Activated naive CD4-positive, alpha-beta T cell treated with anti-CD3 and anti-CD28 coated beads for 36 hours (primary cell): ENCODE results near the gene SLC49A3. TPM values are rescaled to one million over a fixed set of nuclear protein-coding genes. Genes with fewer than 3 reads are reported as not detected.

Experiments used
- CTCF ChIA-PET: fragments of 350-600 bp; sonication (Branson Sonifier 250); formaldehyde crosslinking; loops from one replicate; lab custom pipeline; 2021; ENCODE audit warnings: antibody characterized with exemption; lab: Charles Lee
- DNase-seq: peaks from one replicate; pipeline ENCODE4 v3.0.0-alpha.2; 2020
- H3K27ac Mint-ChIP-seq: one replicate; pipeline ENCODE4 v1.8.0; 2021; ENCODE audit warnings: mild to moderate bottlenecking, mixed read lengths
- H3K27me3 Mint-ChIP-seq: one replicate; pipeline ENCODE4 v1.8.0; 2021; ENCODE audit warnings: low read depth, mixed read lengths
- H3K36me3 Mint-ChIP-seq: one replicate; pipeline ENCODE4 v1.8.0; 2021; ENCODE audit warnings: low read depth, mixed read lengths
- H3K4me1 Mint-ChIP-seq: one replicate; pipeline ENCODE4 v1.8.0; 2021; ENCODE audit warnings: low read depth, mixed read lengths
- H3K4me3 Mint-ChIP-seq: one replicate; pipeline ENCODE4 v1.8.0; 2021; ENCODE audit warnings: mild to moderate bottlenecking, moderate library complexity, mixed read lengths
- H3K9me3 Mint-ChIP-seq: one replicate; pipeline ENCODE4 v1.8.0; 2021; ENCODE audit warnings: mixed read lengths
- intact Hi-C: fragments of 100-400 bp; cut with micrococcal nuclease; formaldehyde crosslinking; loops from one replicate; pipeline ENCODE4 v1.15.1; 2023
- total RNA-seq, 2 experiments: library from RNA; stranded (reverse); gene quantifications; one replicate each; pipeline ENCODE4 v1.2.3, GENCODE V29; 2021

SLC49A3 gene
- total RNA-seq, 2 experiments from 2014 or later, result not detected

DNA sequence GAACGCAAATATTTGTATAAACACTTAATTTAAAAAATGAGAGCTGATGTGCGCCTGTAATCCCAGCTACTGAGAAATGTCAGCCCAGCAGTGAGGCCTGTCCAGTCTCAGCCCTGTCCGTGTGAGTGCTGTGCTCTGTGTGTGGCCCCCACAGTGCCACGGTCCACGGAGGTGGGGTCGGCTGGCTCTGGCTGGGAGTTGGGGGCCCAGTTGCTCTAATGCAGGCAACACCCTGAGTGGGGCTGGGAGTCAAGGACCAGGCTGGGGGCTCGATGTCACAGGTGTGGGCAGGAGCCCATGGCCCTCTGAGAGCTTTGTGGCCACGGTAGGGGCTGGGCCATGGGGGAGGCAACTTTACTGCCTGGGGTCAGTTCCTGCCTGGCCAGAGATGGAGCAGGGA, 29.5 kb upstream of the SLC49A3 start:
- intact Hi-C loops, result no loop called here
- Mint-ChIP-seq H3K27me3 (no peaks in the 10 kb centered on the region), H3K27ac (no peak overlapping the region), H3K4me1 (peaks cover 11% of the 10 kb centered on the region), H3K9me3 (no peaks in the 10 kb centered on the region), H3K36me3 (peaks cover 18% of the 10 kb centered on the region), H3K4me3 (no peak overlapping the region)
- no peak for DNase-seq
- CTCF ChIA-PET, result no interaction called here

DNA sequence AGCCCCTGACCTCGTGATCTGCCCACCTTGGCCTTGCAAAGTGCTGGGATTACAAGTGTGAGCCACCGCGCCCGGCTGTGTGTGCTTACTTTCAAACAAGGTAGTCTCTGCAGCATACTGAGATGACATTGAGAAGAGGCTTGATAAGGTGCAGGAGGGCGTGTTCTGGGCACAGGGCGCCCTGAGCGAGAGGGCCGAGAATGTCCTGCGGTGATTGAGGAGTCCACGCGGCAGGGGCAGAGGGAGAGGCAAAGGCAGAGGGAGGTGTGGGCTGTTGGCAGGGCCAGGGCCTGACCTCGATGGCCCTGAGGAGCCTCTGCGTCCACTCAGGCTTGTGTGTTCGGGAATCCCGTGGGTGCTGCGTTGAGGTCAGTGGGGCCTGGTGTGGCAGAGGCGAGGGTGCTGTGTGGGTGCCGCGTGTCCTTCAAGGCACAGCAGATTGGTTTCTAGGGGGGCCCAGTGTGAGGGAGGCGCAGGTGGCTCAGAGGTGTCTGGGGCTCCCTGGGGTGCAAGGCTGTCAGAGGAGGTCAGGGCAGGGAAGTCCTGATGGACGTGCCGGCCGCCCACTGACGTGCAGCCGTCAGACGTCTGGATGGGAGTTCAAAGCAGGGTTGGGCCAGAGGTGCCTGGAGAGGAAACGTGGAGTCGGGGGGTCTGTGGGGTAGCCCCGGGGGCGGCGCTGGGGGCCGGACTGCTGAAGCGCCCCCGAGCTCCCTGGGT, 28.8 kb upstream of the SLC49A3 start:
- Mint-ChIP-seq H3K9me3 (no peaks in the 10 kb centered on the region), H3K4me3 (no peak overlapping the region), H3K27ac (no peak overlapping the region), H3K36me3 (peaks cover 13% of the 10 kb centered on the region), H3K4me1 (peaks cover 11% of the 10 kb centered on the region), H3K27me3 (no peaks in the 10 kb centered on the region)
- CTCF ChIA-PET, result interaction anchor here (0.7 kb wide), 1 partner anchor 9 kb away, joined by 3 read pairs; no protein-coding TSS in a partner anchor
- DNase-seq, result no peak
- intact Hi-C loops, result no loop called here

DNA sequence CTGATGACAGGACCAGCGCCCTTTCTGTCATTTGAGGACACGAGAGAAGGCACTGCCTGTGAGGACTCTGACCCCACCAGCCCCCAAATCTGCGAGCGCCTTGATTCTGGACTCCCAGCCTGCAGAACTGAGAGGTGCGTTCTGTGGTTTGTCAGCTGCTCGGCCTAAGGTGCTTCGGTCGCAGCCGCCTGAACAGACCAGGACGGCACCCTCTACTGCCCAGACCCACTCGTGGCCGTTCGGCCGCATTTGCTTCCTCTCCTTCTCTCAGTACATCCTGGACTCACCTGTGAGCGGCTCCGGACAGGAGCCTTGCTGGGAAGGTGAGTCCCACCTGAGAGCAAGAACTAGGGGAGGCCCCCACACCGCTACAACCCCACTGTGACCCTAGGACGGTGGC, 25.1 kb upstream of the SLC49A3 start:
- Mint-ChIP-seq H3K4me3 (no peak overlapping the region), H3K27me3 (no peaks in the 10 kb centered on the region), H3K27ac (no peak overlapping the region), H3K36me3 (no peaks in the 10 kb centered on the region), H3K4me1 (peaks cover 20% of the 10 kb centered on the region), H3K9me3 (no peaks in the 10 kb centered on the region)
- CTCF ChIA-PET, result no interaction called here
- no peak for DNase-seq
- intact Hi-C loops, result no loop called here

DNA sequence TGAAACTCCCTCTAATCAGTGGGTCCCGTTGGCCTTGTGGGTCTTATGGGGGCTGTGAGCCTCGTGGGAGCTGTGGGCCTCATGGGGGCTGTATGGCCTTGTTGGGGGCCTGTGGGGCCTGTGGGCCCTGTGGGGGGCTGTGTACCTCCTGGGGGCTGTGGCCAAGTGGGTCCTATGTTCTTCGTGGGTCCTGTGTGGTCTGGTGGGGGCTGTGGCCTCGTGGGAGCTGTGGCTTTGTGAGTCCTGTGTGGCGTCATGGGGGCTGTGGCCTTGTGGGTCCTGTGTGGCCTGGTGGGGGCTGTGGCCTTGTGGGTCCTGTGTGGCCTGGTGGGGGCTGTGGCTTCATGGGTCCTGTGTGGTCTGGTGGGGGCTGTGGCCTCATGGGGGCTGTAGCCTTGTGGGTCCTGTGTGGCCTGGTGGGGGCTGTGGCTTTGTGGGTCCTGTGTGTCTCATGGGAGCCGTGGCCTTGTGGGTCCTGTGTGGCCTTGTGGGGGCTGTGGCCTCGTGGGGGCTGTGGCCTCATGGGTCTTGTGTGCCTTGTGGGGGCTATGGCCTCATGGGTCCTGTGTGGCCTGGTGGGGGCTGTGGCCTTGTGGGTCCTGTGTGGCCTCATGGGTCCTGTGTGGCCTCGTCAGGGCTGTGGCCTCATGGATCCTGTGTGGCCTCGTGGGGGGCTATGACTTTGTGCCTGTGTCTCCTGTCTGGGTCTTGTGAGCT, 24.1 kb upstream of the SLC49A3 start:
- Mint-ChIP-seq H3K27ac (no peak overlapping the region), H3K9me3 (no peaks in the 10 kb centered on the region), H3K4me3 (no peak overlapping the region), H3K27me3 (no peaks in the 10 kb centered on the region), H3K36me3 (no peaks in the 10 kb centered on the region), H3K4me1 (peaks cover 26% of the 10 kb centered on the region)
- CTCF ChIA-PET, result no interaction called here
- intact Hi-C loops, result no loop called here
- no peak for DNase-seq

DNA sequence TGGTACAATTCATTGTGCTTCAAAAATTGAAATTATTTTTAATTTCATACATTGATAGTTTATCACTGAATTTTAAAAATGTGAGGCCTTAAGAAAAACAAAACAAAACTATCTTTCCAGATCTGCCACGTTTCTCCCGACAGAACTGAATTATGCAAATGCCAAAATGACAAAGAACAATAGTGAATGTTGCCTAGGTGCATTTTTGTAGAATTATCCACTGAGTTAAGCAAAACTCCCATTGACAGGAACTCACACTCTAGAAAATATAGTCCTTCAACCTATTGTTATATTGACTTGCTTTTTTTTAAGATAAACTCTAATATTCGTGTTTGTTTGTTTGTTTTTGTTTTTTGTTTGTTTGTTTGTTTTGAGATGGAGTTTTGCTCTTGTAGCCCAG, 23.1 kb upstream of the SLC49A3 start:
- Mint-ChIP-seq H3K27ac (no peak overlapping the region), H3K27me3 (no peaks in the 10 kb centered on the region), H3K9me3 (no peaks in the 10 kb centered on the region), H3K4me3 (no peak overlapping the region), H3K4me1 (peaks cover 21% of the 10 kb centered on the region), H3K36me3 (no peaks in the 10 kb centered on the region)
- intact Hi-C loops, result no loop called here
- DNase-seq, result no peak
- CTCF ChIA-PET, result no interaction called here

DNA sequence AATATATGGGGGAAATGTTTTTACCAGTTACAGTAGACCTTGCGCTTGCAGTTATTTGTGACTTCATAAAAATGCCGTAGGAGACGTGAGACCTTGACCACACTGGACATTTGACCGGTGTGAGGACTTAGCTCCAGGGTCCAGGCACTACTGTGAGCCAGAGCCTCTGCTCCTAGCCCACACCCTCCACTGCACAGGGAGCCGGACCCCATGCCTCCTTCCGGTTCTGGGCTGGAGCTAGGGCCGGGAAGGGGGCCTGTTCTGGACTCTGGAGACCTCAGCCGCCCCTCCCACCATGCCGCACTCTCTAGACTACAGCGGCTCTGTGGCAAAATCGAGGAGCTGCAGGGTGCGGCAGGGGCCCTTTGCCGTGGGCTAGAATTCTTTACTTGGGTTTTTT, 22.0 kb upstream of the SLC49A3 start:
- Mint-ChIP-seq H3K27ac (no peak overlapping the region), H3K9me3 (no peaks in the 10 kb centered on the region), H3K27me3 (no peaks in the 10 kb centered on the region), H3K36me3 (no peaks in the 10 kb centered on the region), H3K4me1 (peaks cover 21% of the 10 kb centered on the region), H3K4me3 (no peak overlapping the region)
- DNase-seq, result no peak
- CTCF ChIA-PET, result interaction anchor here (0.6 kb wide), 1 partner anchor 640 kb away, joined by 3 read pairs; no protein-coding TSS in a partner anchor
- intact Hi-C loops, result no loop called here

DNA sequence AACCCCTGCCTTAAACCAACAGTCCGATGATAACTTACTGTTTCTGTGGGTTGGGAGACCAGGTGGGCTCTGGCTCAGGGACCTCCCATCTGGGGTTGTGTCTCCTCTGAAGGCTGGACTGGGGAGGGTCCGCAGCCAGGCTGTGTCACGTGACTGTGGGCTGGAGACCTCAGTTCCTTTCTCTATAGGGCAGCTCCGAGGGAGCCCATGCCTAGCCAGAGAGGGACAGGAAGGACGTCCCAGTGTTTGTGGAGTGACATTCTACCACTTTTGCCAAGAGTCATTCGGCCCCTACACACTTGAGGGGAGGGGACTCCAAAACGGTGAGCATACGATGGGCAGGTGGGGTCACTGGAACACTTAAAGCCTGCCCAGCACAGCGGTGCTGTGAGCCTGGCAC, 21.2 kb upstream of the SLC49A3 start:
- intact Hi-C loops, result no loop called here
- Mint-ChIP-seq H3K4me3 (no peak overlapping the region), H3K4me1 (peaks cover 21% of the 10 kb centered on the region), H3K27ac (no peak overlapping the region), H3K36me3 (no peaks in the 10 kb centered on the region), H3K27me3 (no peaks in the 10 kb centered on the region), H3K9me3 (no peaks in the 10 kb centered on the region)
- DNase-seq, result no peak
- CTCF ChIA-PET, result interaction anchor here (1.4 kb wide), 1 partner anchor 12 kb away, joined by 4 read pairs; no protein-coding TSS in a partner anchor

DNA sequence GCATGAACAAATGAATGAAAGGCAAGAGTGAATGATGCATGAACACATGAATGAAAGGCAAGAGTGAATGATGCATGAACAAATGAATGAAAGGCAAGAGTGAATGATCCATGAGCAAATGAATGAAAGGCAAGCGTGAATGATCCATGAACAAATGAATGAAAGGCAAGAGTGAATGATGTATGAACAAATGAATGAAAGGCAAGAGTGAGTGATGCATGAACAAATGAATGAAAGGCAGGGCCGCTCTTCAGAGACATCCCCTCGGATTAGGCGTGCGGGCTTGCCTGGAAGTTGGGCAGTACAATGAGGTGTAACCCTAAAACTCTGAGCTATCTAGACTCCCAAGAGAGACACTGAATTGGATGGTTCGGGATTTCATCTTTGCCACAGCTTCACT, 20.4 kb upstream of the SLC49A3 start:
- Mint-ChIP-seq H3K27me3 (no peaks in the 10 kb centered on the region), H3K36me3 (no peaks in the 10 kb centered on the region), H3K4me3 (no peak overlapping the region), H3K27ac (no peak overlapping the region), H3K9me3 (no peaks in the 10 kb centered on the region), H3K4me1 (peaks cover 17% of the 10 kb centered on the region)
- intact Hi-C loops, result loop anchor here (5.0 kb wide), 1 partner anchor 973 kb away; the partner anchor contains the start of gene FAM53A
- DNase-seq, result no peak
- CTCF ChIA-PET, result interaction anchor here (1.4 kb wide), 1 partner anchor 12 kb away, joined by 4 read pairs; no protein-coding TSS in a partner anchor

DNA sequence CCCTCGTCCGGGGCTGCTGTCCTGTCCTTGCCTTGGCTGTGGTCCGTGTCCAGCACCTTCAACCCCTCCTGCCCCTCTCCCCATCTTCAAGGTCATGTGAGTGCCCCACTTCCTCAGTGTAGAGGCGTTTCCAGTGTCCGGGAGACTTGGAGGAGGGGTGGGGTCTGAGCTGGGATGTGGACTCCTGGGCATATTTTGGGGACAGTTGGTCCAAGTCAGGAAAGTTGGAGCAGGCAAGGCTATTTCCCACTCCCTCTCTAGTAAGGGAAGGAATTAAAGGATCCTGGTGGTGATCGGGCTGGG, 19.6 kb upstream of the SLC49A3 start:
- H3K9me3 Mint-ChIP-seq, result no peaks in the 10 kb centered on the region
- H3K36me3 Mint-ChIP-seq, result no peaks in the 10 kb centered on the region
- H3K27ac Mint-ChIP-seq, result no peak overlapping the region
- no peak for DNase-seq
- no peak overlapping the region for H3K4me3 Mint-ChIP-seq
- H3K4me1 Mint-ChIP-seq, result peaks cover 16% of the 10 kb centered on the region
- intact Hi-C loops, result loop anchor here (5.0 kb wide), 1 partner anchor 974 kb away; the partner anchor contains the start of gene FAM53A
- CTCF ChIA-PET, result no interaction called here
- H3K27me3 Mint-ChIP-seq, result no peaks in the 10 kb centered on the region

DNA sequence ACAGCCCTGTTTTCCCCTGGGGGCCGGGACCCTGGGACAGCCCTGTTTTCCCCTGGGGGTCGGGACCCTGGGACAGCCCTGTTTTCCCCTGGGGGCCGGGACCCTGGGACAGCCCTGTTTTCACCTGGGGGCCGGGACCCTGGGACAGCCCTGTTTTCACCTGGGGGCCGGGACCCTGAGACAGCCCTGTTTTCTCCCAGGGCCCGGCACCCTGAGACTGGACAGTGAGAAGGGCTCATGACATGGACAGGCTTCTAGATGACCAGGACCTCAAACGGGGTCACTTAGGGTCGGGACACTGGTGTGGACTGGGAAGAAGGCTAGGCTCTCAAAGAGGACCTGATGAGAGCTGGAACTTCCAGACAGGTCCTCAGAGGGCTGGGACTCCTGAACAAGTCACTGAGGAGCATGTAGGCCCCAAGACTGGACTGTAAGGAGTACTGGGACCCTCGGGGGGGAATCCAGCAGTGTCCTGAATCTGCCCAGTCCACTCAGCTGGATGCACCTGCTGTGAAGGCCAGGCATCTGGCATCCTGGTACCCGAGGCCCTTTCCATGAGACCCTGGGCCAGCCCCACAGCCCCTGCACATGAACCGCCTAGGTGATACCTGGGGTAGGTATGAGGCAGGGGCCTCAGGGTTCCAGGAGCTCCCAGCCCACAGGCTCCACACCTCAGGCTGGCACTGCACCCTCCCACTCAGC, 19.1 kb upstream of the SLC49A3 start:
- no peaks in the 10 kb centered on the region for H3K9me3 Mint-ChIP-seq
- CTCF ChIA-PET, result interaction anchor here (0.6 kb wide), 1 partner anchor 68 kb away, joined by 3 read pairs; no protein-coding TSS in a partner anchor
- peaks cover 16% of the 10 kb centered on the region for H3K4me1 Mint-ChIP-seq
- no peak for DNase-seq
- no peak overlapping the region for H3K27ac Mint-ChIP-seq
- H3K4me3 Mint-ChIP-seq, result no peak overlapping the region
- intact Hi-C loops, result loop anchor here (5.0 kb wide), 1 partner anchor 974 kb away; the partner anchor contains the start of gene FAM53A
- no peaks in the 10 kb centered on the region for H3K36me3 Mint-ChIP-seq
- no peaks in the 10 kb centered on the region for H3K27me3 Mint-ChIP-seq

DNA sequence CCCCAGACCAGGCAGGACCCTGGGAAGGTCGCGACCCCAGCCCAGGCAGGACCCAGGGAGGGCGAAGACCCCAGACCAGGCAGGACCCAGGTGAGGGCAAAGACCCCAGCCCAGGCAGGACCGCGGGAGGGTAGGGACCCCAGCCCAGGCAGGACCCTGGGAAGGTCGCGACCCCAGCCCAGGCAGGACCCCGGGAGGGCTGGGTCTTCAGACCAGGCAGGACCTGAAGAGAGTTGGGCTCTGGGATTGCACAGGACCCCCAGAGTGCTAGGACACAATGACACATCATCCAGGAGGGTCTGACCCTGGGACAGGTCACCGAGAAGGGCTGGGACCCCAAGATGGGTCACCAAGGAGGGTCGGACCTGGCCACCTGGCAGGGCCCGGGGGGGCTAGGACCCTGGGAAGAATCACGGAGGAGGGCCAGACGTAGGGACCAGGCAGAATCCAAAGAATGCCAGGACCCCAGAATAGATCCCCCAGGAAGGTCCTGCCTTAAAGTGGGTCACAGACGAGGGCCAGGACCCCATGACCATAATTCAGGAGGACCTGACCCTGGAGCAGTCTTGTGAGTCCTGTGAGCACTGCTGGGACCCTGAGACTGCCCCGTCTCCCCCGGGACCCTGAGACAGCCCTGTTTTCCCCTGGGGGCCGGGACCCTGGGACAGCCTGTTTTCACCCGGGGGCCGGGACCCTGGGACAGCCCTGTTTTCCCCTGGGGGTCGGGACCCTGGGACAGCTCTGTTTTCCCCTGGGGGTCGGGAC, 18.1 kb upstream of the SLC49A3 start:
- intact Hi-C loops, result loop anchor here (5.0 kb wide), 1 partner anchor 975 kb away; the partner anchor contains the start of gene FAM53A
- no peak overlapping the region for H3K27ac Mint-ChIP-seq
- H3K4me3 Mint-ChIP-seq, result no peak overlapping the region
- H3K36me3 Mint-ChIP-seq, result no peaks in the 10 kb centered on the region
- CTCF ChIA-PET, result interaction anchor here (0.6 kb wide), 1 partner anchor 67 kb away, joined by 3 read pairs; no protein-coding TSS in a partner anchor
- no peak for DNase-seq
- H3K27me3 Mint-ChIP-seq, result no peaks in the 10 kb centered on the region
- H3K4me1 Mint-ChIP-seq, result peaks cover 16% of the 10 kb centered on the region
- H3K9me3 Mint-ChIP-seq, result no peaks in the 10 kb centered on the region
